ENCODE data around the gene RGS18. TPM values are rescaled to one million over a fixed set of nuclear protein-coding genes. Genes with fewer than 3 reads are reported as not detected.

The RGS18 gene
- total and polyA plus RNA-seq, 2 donors, result 1.5 to 5.5 TPM

Other genes starting within 250 kb of the RGS18 start
- gene RGS21, start 158.5 kb downstream of the RGS18 start, total RNA-seq, result not detected
- gene RGS21, start 158.5 kb downstream of the RGS18 start, polyA plus RNA-seq, result not detected

All from urinary bladder (tissue), 2 donors.